ENCODE measurements around the gene KCTD8. TPM values are rescaled to one million over a fixed set of nuclear protein-coding genes. Genes with fewer than 3 reads are reported as not detected.

The KCTD8 gene
- total RNA-seq, 3 donors from 2014 or later (not counting 1 experiment from before 2014, with no cell fraction given), result not detected

DNA sequence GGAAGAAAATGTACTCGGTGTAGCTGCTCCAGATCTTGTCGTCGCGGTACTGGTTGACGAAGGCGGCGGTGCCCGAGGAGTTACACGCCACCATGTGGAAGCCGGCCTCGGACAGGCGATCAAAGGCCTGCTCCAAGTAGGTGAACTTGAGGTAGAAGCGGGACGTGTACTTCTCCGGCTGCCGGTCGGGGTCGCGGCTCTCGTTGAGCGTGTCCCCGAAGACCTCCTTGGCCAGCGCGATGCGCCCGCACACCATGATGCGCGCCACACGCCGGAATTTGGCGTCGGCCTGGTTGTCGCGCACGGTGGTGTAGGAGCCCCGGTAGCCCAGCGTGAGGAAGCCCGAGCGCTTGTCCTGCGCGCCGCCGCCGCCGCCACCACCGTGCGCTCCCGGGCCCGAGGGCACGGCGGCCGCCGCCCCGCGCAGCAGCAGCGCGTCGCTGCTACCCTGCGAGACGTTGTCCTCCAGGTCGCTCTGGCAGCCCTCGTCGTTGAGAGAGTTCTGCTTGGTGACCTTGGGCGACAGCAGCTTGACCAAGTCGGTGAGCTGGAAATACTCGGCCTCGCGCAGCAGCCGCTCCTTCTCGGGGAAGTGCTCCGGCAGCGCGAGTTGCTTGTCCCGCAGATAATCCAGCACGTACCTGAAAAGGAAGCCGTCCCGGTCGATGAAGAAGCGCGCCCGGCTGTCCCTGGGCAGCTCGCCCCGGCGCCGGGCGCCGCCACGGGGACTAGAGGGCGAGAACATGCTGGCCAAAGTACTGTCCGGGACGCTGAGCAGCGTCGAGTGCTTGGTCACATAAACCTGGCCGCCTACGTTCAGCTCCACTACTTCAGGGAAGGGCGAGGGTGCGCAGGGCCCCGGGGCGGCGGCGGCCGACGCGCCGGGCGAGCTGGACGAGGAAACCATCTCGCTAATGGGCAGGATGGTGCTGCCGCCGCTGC is 775 bp downstream of the KCTD8 start:
- Mint-ChIP-seq H3K4me3 (peak overlapping the region; percentile 13), H3K27me3 (ENCODE audit: low read depth in 2 of 2) (peaks cover 20 to 25% of the 10 kb centered on the region in 2 donors)
- TF ChIP-seq, protein P1, sequence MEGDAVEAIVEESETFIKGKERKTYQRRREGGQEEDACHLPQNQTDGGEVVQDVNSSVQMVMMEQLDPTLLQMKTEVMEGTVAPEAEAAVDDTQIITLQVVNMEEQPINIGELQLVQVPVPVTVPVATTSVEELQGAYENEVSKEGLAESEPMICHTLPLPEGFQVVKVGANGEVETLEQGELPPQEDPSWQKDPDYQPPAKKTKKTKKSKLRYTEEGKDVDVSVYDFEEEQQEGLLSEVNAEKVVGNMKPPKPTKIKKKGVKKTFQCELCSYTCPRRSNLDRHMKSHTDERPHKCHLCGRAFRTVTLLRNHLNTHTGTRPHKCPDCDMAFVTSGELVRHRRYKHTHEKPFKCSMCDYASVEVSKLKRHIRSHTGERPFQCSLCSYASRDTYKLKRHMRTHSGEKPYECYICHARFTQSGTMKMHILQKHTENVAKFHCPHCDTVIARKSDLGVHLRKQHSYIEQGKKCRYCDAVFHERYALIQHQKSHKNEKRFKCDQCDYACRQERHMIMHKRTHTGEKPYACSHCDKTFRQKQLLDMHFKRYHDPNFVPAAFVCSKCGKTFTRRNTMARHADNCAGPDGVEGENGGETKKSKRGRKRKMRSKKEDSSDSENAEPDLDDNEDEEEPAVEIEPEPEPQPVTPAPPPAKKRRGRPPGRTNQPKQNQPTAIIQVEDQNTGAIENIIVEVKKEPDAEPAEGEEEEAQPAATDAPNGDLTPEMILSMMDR (IDR thresholded peaks at IDR 0.05), result no peak

DNA sequence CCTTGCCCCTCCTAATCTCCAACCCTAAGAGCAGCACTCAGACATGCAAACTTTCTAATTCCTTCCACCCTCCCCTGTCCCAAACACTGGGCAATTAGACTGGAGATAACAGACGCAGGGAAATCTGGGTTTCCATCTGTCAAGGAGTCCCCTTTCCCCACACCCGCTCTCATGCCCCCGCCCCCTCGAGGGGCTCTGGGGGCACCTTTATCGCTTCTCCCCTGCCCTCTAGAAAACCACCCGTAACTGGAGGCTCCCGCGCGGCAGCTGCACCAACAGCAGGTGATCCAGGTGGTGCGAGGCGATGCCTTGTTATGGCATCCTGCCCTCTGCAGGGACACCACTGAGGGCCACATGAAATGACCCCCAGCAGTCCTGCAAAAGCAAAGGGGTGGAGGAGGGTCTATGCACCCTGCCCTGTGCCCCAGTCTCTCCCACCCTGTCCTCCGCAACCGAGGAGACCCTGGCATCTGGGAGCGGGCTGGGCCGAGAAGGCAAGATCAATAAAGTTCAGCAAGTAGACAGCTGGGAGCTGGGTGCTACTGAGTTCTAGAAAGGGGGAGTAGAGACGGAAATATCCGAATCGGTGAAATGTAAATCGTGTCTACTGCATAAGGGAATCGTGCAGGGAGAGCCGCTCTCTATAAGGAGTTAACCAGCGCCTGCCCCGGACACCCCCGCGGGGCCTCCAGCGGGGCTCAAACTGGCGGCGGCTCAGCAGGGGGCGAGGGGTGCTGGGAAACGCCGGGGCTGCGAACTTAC is 1.6 kb downstream of the KCTD8 start:
- H3K36me3 Mint-ChIP-seq, result no peaks in the 10 kb centered on the region
- no peak overlapping the region for H3K27ac Mint-ChIP-seq
- 9% methylated on average over 32 of the region's 32 CpGs for WGBS (ENCODE audit: insufficient coverage)
- peaks cover 0 to 5% of the 10 kb centered on the region in 2 donors for H3K4me1 Mint-ChIP-seq
- Histone ChIP-seq H3K4me1 (ENCODE audit: control insufficient read depth, insufficient read depth, low read length) (peaks cover 9% of the 10 kb centered on the region), H3K9me3 (ENCODE audit: control insufficient read depth, insufficient read depth, low read length) (no peaks in the 10 kb centered on the region), H3K27ac (ENCODE audit: low read length) (no peak overlapping the region), H3K36me3 (ENCODE audit: control insufficient read depth, insufficient read depth, low read length) (no peaks in the 10 kb centered on the region), H3K27me3 (ENCODE audit: control insufficient read depth, insufficient read depth, low read length) (peaks cover 20% of the 10 kb centered on the region), H3K4me3 (ENCODE audit: low read length) (no peak overlapping the region)
- no peak for DNase-seq
- intact Hi-C loops (cut with micrococcal nuclease), result no loop called here
- peak overlapping the region; percentile 35 for H3K4me3 Mint-ChIP-seq
- H3K9me3 Mint-ChIP-seq, result peaks cover 4 to 6% of the 10 kb centered on the region in 2 donors
- TF ChIP-seq, protein P1 (IDR thresholded peaks at IDR 0.05), result no peak
- peaks cover 20 to 25% of the 10 kb centered on the region in 2 donors for H3K27me3 Mint-ChIP-seq (ENCODE audit: low read depth in 2 of 2)
- no peak for ATAC-seq

More for the DNA sequence above, 775 bp downstream of the KCTD8 start:
- Mint-ChIP-seq H3K9me3 (peaks cover 4 to 7% of the 10 kb centered on the region in 2 donors), H3K4me1 (peaks cover 0 to 5% of the 10 kb centered on the region in 2 donors), H3K36me3 (no peaks in the 10 kb centered on the region), H3K27ac (no peak overlapping the region)
- Histone ChIP-seq H3K4me1 (ENCODE audit: control insufficient read depth, insufficient read depth, low read length) (peaks cover 9% of the 10 kb centered on the region), H3K9me3 (ENCODE audit: control insufficient read depth, insufficient read depth, low read length) (no peaks in the 10 kb centered on the region), H3K36me3 (ENCODE audit: control insufficient read depth, insufficient read depth, low read length) (no peaks in the 10 kb centered on the region), H3K27me3 (ENCODE audit: control insufficient read depth, insufficient read depth, low read length) (peaks cover 20% of the 10 kb centered on the region), H3K4me3 (ENCODE audit: low read length) (no peak overlapping the region), H3K27ac (ENCODE audit: low read length) (no peak overlapping the region)
- ATAC-seq (no peak), DNase-seq (no peak)
- intact Hi-C loops (cut with micrococcal nuclease), result no loop called here
- WGBS (ENCODE audit: insufficient coverage), result 5% methylated on average over 110 of the region's 110 CpGs

DNA sequence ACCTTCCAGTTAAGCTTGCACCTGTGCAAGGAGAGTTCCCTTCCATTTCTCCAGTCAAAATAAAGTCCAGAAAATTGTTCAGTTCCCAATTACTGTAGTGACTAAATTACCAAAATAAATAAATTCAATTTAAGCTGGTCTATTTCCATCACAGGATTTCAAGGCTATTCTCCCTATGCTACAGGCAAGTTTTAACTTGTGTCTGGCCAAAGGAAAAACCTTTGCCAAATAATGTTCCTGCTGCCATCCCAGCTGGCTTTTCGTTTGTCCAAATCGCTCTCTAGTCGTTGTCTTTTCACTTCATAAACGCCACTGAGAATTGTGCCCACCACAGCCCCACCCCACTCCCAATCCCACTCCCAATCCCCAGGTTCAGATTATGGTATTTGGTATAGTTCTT is 2.4 kb downstream of the KCTD8 start:
- Histone ChIP-seq H3K27ac (ENCODE audit: low read length) (no peak overlapping the region), H3K9me3 (ENCODE audit: control insufficient read depth, insufficient read depth, low read length) (no peaks in the 10 kb centered on the region), H3K36me3 (ENCODE audit: control insufficient read depth, insufficient read depth, low read length) (no peaks in the 10 kb centered on the region), H3K4me1 (ENCODE audit: control insufficient read depth, insufficient read depth, low read length) (peaks cover 9% of the 10 kb centered on the region), H3K27me3 (ENCODE audit: control insufficient read depth, insufficient read depth, low read length) (peaks cover 20% of the 10 kb centered on the region), H3K4me3 (ENCODE audit: low read length) (no peak overlapping the region)
- TF ChIP-seq, protein P1 (IDR thresholded peaks at IDR 0.05), result no peak
- DNase-seq (no peak), ATAC-seq (no peak)
- Mint-ChIP-seq H3K27me3 (ENCODE audit: low read depth in 2 of 2) (peaks cover 20 to 25% of the 10 kb centered on the region in 2 donors), H3K4me3 (peak overlapping the region; percentile 9), H3K4me1 (peaks cover 0 to 5% of the 10 kb centered on the region in 2 donors), H3K27ac (no peak overlapping the region), H3K36me3 (no peaks in the 10 kb centered on the region), H3K9me3 (peaks cover 4 to 6% of the 10 kb centered on the region in 2 donors)
- intact Hi-C loops (cut with micrococcal nuclease), result no loop called here
- 12% methylated on average over 4 of the region's 4 CpGs for WGBS (ENCODE audit: insufficient coverage)
